ENCODE measurements around the gene FHAD1.

- TF ChIP-seq CTCF (IDR thresholded peaks at IDR 0.05; ENCODE audit: low read depth, low read length, poor library complexity, severe bottlenecking) = no peak
- no peak for TF ChIP-seq EZH2phosphoT487 (IDR thresholded peaks at IDR 0.05; ENCODE audit: borderline replicate concordance, low read length)
Observed at GRCh38 chr1:15308135-15308534, 61.1 kb downstream of the FHAD1 start.
